GM21423 (cell line): ENCODE results near the gene LRRIQ4.

Experiments
- ATAC-seq: cut with Tn5 transposase; IDR thresholded peaks from one replicate; pipeline ENCODE4 v1.9.1; 2021; ENCODE audit warnings: mild to moderate bottlenecking, moderate library complexity; ENCODE audit not compliant: unreplicated experiment

Gene LRRIQ4

DNA sequence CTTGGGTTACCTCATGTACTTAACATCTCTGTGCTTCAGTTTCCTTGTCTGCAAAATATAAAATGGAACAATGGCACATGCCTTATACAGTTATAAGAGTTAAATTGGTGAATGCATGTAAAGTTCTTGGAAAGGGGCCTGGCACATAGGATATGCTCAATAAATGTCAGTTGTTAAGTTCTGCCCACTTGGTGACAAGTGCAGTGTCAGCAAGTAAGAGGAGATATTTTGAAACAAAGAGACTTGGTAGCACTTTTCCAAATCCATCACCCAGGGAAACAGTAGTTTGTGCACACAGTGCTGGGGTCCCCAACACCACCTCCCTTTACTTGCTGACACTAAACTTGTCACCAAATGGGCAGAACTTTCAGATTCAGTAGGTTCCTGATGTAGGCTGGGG lies 37.9 kb downstream of the LRRIQ4 start:
- ATAC-seq, result no peak

DNA sequence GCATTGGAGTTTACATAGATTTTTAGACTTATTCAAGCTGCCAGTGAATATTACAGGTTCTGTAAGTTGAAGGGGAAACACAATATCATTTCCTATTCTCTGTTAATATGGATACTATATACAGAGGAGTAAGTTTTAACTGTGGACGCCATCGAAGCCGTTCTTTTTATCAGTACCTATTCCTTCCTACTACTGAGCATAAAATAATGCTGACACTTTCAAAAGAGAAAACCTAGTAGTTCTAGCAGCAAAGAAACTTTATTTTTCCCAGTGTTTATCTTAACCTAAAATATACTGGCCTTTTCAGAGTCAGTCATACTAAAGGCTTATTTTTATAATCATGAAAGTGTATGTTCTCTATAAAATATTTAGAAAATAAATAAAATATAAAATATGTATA lies 42.8 kb downstream of the LRRIQ4 start:
- ATAC-seq, result no peak

DNA sequence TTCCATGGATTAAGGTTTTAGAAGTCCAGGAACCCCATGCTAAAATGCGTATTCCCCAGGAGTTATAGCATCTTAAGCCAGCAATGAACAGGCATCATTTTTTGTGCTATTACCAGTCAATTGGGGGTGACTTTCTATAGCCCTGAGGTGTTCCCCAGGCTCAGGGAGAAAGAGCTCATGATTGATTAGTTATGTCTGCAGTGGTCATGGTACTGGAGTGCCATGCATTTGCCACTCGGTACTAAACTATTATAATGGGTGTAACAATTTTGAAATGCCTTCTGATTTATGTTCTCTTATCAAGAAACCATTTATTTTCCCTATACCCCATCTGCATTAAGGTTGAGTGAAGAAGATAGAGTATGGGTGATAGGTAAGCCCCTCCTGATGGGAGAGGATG lies 45.1 kb downstream of the LRRIQ4 start:
- no peak for ATAC-seq

DNA sequence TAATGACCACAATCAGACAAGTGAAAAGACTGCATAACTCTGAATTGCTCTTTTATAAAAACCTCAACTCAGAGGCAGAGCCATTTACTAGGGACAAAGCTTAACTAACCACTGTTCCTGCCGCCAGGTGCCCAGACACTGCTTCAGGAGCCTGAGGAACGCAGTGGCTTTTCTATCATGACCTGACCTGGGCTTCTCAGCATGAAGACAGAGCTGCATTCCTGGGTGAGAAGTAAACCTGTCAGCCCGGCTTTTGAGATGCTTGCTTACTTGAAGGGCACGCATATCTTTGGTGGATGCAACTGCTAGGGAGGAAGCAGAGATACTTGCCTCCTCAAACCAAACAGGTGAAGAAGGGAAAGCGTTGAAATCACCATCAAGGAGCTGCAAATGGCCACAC lies 49.2 kb downstream of the LRRIQ4 start:
- ATAC-seq, result no peak

DNA sequence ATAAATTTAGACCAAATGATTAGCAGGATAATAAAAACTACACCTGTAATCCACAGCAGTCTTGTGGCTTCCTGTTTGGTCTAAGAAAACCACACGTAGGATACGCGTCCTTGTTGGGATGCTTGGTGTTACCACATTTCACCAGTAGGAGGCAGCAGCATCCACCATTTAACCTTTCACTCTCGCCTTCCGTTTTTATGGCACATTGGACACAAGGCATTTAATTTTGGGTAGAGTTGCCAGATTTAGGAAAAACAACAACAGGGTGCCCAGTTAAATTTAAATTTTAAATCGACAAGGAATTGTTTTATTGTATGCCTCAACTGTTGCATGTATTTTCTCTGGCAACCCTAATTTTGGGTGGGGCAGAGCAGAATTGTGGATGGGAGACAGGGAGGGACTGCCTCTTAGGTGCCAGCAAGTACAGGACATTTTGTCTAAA lies 50.8 kb downstream of the LRRIQ4 start:
- ATAC-seq, result peak; percentile 64

DNA sequence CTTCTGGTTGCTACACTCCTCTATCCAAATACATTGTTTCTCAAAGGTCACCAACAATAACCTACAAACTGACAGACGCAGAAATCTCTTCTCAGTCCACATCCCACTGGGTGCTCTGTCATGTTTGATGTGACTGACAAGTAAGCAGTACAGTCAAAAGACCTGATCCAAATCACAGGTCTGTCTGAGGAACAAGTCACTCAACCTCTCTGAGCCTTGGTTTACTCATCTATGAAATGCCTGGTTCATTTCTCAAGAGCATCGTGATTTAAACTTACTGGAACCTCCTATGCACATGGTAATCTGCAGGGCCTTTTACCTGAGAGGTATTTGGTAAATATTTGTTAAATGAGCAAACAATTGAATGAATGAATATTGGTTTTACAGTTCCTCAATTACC lies 51.6 kb downstream of the LRRIQ4 start:
- no peak for ATAC-seq

DNA sequence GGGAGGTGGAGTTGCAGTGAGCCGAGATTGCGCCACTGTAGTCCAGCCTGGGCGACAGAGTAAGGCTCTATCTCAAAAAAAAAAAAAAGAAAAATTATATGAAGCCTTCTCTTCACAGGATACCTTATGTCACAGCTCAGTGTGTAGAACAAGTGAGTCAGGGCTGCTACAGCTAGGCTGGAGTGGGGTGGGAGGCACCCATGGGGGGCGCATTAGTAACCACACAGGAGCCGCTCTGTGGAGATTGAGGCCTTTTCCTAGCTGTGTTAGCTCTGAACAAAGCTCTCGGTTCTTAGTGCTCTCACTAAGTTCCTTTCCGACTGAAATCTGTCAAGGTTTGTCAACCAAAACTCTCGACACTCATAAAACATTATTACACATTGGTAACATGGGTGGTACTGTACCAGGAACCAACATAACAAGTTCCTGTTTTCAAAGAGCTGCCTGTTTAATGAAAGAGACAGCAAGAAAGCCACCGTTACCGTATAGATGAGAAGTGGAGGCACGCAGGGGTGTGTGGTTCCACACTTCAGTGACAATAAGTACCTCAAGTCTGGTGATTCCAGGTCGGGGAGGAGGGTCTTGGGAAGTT lies 52.6 kb downstream of the LRRIQ4 start:
- ATAC-seq, result peak; percentile 50

DNA sequence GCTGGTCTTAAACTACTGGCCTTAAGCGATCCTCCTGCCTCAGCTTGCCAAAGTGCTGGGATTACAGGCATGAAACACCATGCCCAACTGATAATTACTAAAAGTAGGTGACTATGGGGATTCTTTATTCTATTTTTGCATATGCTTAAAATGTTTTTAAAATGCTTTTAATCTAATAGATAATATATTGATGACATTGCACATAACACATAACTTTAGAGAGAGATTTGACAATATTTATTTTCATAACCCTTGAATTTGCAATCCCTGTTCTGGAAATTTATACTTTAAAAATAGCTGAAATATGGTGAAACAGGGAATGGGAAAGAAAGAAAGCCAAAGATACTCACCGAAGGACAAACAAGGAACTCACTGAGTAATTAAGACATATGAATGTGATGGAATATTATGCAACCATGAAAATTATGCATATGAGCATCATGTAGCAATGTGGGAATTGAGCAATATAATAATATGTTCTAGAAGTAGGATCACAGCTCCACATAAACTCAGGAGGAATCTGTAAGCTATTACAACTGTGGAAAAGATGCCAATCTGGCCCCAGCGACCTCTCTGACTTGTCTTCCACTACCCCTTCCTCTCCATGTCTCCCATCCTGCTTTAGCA lies 55.0 kb downstream of the LRRIQ4 start:
- ATAC-seq, result no peak

DNA sequence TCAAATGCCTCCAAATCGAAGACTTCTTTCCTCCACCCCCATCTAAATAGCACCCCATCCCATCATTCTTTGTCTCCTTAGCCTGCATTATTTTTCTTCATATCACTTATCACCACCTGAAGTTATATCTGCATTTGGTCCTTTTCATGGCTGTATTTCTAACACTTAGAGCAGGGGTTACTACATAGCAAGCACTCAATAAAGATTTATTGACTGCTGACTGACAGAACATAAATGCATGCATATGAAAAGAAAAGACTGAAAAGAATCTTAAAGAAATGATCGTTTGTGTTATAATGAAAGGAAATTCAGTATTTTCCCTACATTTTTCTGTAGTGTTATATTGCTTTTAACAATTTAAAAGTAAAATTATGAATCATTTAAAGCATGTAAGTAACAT lies 55.7 kb downstream of the LRRIQ4 start:
- no peak for ATAC-seq

DNA sequence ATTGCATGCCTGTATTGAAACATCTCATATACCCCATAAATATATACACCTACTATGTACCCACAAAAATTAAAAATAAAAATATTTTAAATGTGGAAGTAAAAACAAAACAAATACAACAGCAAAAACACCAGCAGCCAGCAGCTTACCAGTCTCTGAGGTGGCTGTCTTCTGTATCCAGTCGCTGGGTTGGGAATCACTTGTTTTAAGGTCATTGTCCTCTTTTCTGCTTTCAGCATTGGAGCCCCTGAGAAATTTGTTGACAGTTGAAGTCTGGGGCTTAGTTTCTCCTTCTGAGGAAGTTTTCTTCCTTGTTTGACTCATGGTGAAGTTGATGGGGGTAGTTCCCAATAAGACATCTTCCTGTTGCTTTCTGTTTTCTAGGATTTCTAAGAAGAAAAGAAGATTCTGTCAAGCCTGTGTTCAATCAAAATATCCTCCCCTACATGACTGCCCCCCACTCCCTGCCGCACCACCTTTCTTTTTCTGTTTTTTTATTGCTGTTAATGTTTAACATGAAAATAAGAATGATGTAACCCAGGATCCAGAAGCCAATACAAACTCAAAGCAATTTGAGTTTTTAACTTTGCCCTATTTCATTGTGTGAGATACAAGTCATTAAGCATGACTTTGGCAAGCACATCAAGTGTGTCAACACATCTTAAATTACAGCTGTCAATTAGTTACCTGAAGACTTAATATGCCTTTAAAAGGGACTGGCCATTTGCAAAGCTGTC lies 57.0 kb downstream of the LRRIQ4 start, which contains the start of gene LRRC31:
Gene LRRC31, minus strand, starts transcription at position 452 of the 737 bp plus-strand sequence. Its CDS starts 128 bp downstream, at position 324.
- no peak for ATAC-seq

DNA sequence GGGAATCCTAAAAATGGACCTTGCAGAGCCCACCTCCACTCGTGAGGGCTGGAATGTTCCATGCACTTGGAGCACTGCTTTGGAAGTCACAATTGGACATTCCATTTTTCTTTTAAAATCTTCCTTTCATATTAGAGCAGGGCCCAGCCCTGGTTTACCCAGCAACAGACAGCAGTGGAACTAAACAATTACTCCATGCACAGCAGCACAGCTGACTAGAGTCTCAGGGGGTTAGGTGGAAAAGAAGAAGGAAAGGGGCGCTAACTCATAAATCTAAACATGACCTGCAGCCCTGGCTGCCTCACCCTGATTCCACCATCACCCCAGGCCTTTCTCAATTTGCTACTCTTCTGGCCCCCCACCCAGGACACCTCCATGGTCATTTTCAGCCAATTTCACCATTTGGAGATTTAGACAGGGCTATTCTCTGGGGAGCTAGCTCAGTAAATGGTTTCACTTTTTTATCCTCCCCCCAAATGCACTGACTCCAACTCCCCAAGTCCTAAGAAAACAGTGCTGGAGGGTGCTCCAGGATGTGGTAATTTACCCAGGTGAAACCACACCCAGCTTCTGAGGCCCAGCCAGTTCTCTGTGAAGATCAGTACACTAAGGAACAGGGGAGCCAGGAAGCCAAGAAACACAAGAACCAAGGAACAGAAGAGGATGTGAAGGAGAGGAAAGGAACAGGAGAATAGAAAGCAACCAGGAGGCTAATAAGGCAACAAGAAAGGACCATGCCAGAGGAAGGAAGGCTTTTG lies 58.6 kb downstream of the LRRIQ4 start:
- ATAC-seq, result no peak

DNA sequence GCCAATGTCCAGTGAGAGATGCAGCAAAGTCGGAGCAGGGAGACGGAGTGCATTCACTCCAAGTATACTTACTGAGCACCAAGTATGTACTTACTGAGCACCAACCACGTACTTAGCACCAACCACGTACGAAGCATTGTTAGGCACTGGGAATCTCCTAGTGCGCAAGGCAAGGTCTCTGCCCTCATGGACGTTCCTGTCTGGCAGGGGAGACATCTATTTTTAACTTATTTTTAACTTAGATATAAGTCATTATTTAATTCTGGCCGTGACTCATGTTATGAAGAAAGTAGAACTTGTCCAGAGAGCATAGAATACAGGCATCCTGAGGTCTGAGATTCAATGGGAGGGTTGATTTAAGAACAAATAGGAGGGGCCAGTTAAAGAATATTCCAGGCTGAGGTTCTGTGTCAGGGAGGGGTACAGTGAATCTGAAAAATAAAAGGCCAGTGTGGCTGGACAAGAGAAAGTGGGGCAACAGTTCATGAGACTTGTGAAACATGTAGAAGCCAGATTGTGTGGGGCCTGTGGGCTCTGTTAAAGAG lies 66.4 kb downstream of the LRRIQ4 start:
- ATAC-seq, result no peak

DNA sequence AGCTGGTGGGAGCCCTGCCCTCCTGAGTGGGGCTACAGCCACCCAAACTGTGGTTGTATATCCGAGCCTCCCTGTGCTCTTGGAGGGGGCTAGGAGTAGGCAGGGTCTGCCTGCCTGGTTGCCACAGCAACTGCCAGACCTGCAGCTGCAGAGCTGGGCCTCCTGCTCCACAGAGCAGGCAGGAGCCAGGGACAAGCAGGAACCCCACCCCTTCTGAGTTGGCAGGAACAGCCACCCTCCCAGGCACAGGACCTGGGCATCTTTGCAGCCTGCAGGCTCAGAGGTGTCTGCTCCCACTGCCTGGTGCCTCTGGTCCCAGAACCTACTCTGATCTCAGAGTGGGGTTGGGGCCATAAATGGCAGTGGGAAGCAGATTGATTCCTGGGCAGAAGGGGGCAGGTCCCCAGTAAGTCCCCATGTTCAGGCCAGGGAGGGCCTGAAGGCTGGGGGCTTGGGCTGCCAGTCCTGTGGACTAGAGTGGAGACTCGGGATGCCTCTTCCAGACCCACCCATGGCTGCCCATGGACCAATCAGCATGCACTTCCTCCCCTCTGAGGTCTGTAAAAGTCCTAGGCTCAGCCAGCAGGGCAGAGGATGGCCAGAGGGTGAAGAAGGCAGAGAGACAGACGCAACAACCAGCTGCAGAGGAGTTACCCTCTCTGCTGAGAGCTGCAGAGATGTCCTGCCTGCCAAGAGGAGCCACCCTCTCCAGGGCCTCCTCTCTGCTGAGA lies 67.3 kb downstream of the LRRIQ4 start:
- no peak for ATAC-seq

DNA sequence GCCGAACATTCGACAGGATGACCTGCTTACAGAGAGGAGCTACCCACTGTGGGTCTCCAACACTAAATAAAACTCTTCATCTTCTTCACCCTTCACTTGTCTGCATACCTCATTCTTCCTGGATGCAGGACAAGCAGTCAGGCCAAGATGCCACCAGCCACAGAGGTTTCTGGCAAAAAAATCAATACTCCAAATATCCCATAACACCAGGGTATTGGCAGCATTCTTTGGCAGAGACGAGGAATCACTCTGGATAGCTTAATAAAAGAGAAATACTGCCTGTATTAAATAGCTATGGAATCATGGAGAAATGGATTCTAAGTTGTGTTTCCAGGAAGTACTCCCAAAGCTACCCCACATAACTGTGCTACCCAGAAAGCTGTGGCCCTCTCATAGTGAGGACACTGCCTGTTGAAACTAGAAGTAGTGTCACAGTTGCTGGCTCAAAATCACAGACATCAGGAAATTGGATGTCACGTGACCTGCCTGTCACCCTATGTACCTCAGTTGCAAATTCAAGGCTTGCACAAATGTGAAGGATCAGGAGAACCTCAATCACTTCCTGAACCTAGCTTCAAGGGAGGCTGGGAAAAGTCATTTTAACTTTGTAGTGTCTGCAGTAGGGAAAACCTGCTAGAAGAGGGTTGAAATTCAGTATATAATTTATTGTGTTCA lies 68.0 kb downstream of the LRRIQ4 start:
- ATAC-seq, result no peak

DNA sequence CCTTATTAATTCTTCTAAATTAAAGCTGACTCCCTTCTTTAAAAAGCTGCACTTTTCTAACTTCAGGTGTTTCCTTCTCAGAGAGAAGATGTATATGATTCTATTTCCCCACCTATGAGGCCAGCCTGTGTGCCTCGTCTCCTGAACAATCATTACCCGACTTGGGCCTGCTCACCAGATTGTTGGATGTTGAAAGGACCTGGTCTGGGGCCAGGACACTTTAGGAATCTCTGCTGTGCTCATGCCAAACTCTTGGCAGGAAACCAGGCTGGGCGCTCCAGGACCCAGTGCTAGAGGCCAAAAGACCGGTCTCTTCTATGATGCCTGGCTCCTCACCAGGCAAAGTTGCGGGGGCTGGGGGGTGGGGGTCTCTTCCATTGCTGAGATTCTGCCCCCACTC lies 74.0 kb downstream of the LRRIQ4 start:
- ATAC-seq, result no peak
